ENCODE measurements around the gene APP.
A peak's percentile ranks its signal among the peaks of the same experiment; 100 is the strongest.

The APP gene

GRCh38 chr21:25904044-25904695 lies 266.4 kb downstream of the APP start:
- H3K27me3 Mint-ChIP-seq (ENCODE audit: low read depth), result no peaks in the 10 kb centered on the region
- TF ChIP-seq CTCF (IDR thresholded peaks at IDR 0.05; ENCODE audit: unreplicated experiment in 3 of 3), result no peak
- no peaks in the 10 kb centered on the region for H3K9me3 Mint-ChIP-seq
- peak overlapping the region in 1 of 3 experiments; percentile 23 for H3K27ac Mint-ChIP-seq
- H3K4me1 Mint-ChIP-seq, result peaks cover 35% of the 10 kb centered on the region
- peaks cover 58% of the 10 kb centered on the region for H3K36me3 Mint-ChIP-seq (ENCODE audit: low read depth)
- no peak overlapping the region for H3K4me3 Mint-ChIP-seq

GRCh38 chr21:25903607-25904006 lies 267.0 kb downstream of the APP start:
- peaks cover 63% of the 10 kb centered on the region for H3K36me3 Mint-ChIP-seq (ENCODE audit: low read depth)
- no peak for TF ChIP-seq CTCF (IDR thresholded peaks at IDR 0.05; ENCODE audit: unreplicated experiment in 3 of 3)
- H3K27me3 Mint-ChIP-seq (ENCODE audit: low read depth), result no peaks in the 10 kb centered on the region
- H3K4me1 Mint-ChIP-seq, result peaks cover 38% of the 10 kb centered on the region
- H3K9me3 Mint-ChIP-seq, result no peaks in the 10 kb centered on the region
- H3K27ac Mint-ChIP-seq, result peak overlapping the region in 1 of 3 experiments; percentile 23
- H3K4me3 Mint-ChIP-seq, result no peak overlapping the region

GRCh38 chr21:25901330-25901979 lies 269.1 kb downstream of the APP start:
- Mint-ChIP-seq H3K36me3 (ENCODE audit: low read depth) (peaks cover 77% of the 10 kb centered on the region), H3K9me3 (no peaks in the 10 kb centered on the region), H3K27me3 (ENCODE audit: low read depth) (no peaks in the 10 kb centered on the region), H3K27ac (peak overlapping the region in 1 of 3 experiments; percentile 32), H3K4me3 (no peak overlapping the region), H3K4me1 (peaks cover 43% of the 10 kb centered on the region)
- no peak for TF ChIP-seq CTCF (IDR thresholded peaks at IDR 0.05; ENCODE audit: unreplicated experiment in 3 of 3)

GRCh38 chr21:25898671-25899070 lies 271.9 kb downstream of the APP start:
- H3K27ac Mint-ChIP-seq, result peak overlapping the region in 2 of 3 experiments; percentile 14 to 15
- peaks cover 8% of the 10 kb centered on the region for H3K9me3 Mint-ChIP-seq
- H3K36me3 Mint-ChIP-seq (ENCODE audit: low read depth), result peaks cover 80% of the 10 kb centered on the region
- no peaks in the 10 kb centered on the region for H3K27me3 Mint-ChIP-seq (ENCODE audit: low read depth)
- H3K4me1 Mint-ChIP-seq, result peaks cover 33% of the 10 kb centered on the region
- no peak overlapping the region for H3K4me3 Mint-ChIP-seq
- no peak for TF ChIP-seq CTCF (IDR thresholded peaks at IDR 0.05; ENCODE audit: unreplicated experiment in 3 of 3)

GRCh38 chr21:25897383-25897782 lies 273.2 kb downstream of the APP start:
- no peaks in the 10 kb centered on the region for H3K27me3 Mint-ChIP-seq (ENCODE audit: low read depth)
- no peak for TF ChIP-seq CTCF (IDR thresholded peaks at IDR 0.05; ENCODE audit: unreplicated experiment in 3 of 3)
- H3K36me3 Mint-ChIP-seq (ENCODE audit: low read depth), result peaks cover 81% of the 10 kb centered on the region
- peak overlapping the region in 2 of 3 experiments; percentile 61 to 74 for H3K27ac Mint-ChIP-seq
- H3K4me3 Mint-ChIP-seq, result no peak overlapping the region
- H3K9me3 Mint-ChIP-seq, result peaks cover 14% of the 10 kb centered on the region
- peaks cover 28% of the 10 kb centered on the region for H3K4me1 Mint-ChIP-seq

All from nephron (organoid).